Aortic smooth muscle cell (primary cell): Measurements from ENCODE around the gene SLC14A1. TPM values are rescaled to one million over a fixed set of nuclear protein-coding genes. Genes with fewer than 3 reads are reported as not detected.

Experiments used
- total RNA-seq: library from RNA; depleted of rRNA; stranded (reverse); fragments of >200 nt; gene quantifications from 2 replicates; pipeline ENCODE4 v1.2.3, GENCODE V29; 2014

Gene SLC14A1
- total RNA-seq, result 443 and 540 TPM in 2 replicates

DNA sequence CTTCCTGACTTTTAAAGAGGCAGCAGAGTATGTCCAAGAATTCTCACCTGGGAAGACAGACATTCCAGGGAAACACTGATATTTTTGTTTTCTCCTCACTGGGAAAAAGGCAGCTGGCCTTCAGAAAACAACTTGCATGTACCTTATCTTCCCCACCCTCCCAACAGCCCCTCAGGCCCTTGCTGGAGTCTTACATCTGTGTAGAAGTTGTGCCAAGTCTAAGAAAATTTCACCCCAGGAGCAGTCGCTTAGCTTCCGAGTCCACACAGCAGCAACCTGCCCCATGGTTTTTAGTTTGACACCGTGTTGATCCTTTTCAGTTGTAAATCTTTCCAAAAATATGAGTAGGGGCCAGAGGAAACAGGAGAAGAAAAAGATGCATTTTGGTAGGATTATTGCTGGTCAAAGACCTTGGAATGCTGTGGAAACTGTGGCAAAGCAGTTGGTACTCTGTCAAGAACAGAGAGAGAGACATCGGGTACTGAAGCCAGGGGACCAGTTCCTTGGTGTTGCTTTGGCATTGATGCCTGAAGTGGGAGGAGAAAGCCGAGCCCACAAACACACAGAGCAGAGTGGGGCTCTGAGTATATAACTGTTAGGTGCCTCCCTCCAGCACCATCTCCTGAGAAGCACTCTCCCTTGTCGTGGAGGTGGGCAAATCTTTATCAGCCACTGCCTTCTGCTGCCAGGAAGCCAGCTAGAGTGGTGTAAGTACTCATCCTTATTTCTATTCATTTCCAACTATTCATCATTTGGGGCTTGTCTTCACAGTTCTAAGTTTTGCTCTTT is at the start of gene SLC14A1:
Gene SLC14A1, plus strand, starts transcription at position 615 of the 789 bp plus-strand sequence. CDS start 6,140 bp downstream, outside the sequence.

Other genes with a start within 250 kb of the SLC14A1 start
- not detected in 2 replicates for gene SLC14A2, start 108.7 kb upstream of the SLC14A1 start, total RNA-seq
- gene SIGLEC15, start 101.5 kb downstream of the SLC14A1 start, total RNA-seq, result 1.1 and 1.5 TPM in 2 replicates
- gene EPG5, start 243.1 kb downstream of the SLC14A1 start, total RNA-seq, result 29.9 and 36.7 TPM in 2 replicates